ENCODE measurements around the gene EFHC1.
"Not testable (repeated sequence)": the region's sequence is repeated elsewhere in the genome, so short reads cannot be mapped to it uniquely, and the experiment has no call there.

EFHC1 gene

DNA sequence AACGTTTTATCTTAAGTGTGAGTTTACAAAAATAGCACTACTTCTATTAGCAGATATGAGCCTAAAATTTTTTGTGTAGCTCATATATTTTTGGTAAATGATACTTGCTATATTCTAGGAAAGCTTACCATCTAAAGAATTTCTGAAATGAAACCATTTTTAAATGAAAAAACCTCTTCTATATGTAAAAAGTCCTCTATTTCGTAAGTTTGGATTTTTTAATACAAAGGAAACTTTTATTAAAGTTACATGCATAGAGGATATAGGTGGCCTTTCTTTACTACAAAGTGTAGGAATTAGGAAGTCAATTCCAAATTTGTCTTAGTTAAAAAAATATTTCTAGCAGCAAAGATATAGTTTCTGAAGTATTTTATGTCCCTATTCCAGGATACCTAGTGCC lies 18.8 kb downstream of the EFHC1 start:
- no peak for DNase-seq (ENCODE audit: low read depth in 2 of 2)

GRCh38 chr6:52454556-52454955 lies 34.4 kb downstream of the EFHC1 start:
- no peak for DNase-seq (ENCODE audit: low read depth in 2 of 2)

DNA sequence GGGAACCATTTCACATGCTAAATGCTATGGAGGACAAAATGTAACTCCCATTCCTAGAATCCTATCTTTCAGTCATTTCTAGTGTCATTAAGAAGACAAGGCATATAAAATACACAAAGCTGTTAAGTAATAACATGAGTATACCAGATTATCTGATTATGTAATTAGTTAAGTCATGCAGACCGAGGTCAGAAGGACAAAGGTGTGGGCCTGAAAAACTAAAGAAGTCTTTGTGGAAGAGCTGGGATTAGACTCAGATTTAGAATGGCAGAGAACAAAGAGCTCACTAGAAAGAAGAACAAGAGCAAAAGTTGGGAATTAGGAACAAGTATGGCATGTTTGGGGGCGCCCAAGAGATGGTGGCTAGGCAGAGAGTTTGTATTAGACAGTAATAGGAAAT lies 37.0 kb downstream of the EFHC1 start:
- DNase-seq (ENCODE audit: low read depth in 2 of 2) = no peak

DNA sequence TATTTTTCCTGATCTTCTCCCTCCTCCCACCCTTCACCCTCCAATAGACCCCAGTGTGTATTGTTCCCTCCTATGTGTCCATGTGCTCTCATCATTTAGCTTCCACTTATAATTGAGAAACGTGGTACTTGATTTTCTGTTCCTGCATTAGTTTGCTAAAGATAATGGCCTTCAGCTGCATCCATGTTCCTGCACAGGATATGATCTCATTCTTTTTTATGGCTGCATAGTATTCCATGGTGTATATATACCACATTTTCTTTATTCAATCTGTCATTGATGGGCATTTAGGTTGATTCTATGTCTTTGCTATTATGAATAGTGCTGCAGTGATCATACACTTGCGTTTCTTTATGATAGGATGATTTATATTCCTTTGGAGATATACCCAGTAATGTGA lies 41.1 kb downstream of the EFHC1 start:
- not testable (repeated sequence) for DNase-seq (ENCODE audit: low read depth in 2 of 2)

DNA sequence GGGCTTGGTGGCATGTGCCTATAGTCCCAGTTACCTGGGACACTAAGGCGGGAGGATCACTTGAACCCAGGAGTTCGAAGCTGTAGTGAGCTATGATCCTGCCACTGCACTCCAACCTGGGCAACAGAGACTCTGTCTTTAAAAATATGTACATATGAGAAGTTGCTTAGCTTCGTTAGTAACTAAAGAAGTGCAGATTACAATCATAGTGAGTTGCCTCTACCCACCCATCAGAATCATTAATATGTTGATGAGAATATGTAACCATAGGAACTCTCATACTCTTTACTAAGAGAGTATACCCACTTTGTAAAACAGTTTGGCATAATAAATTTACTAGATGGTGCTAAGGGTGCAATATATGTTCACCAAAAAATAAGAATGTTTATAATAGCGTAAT lies 54.0 kb downstream of the EFHC1 start:
- DNase-seq (ENCODE audit: low read depth in 2 of 2) = no peak

DNA sequence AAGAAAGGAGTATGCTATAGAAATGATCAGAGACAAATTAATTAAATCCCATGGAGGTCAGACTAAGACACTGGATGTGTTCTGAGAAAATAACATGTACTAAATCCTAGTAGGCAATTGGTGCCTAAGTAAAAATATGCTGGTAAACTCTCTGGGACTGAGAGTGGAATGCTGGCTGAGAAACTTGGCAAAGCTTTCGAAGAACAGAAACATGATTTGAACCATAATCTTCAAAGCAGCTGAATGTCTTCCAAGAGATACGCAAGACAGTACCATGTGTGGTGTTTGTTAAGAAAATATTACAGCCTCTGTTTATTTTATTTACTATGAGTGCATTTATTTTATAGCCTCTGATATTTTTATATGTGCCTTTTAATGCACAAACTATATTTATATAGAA lies 55.2 kb downstream of the EFHC1 start:
- no peak for DNase-seq (ENCODE audit: low read depth in 2 of 2)

DNA sequence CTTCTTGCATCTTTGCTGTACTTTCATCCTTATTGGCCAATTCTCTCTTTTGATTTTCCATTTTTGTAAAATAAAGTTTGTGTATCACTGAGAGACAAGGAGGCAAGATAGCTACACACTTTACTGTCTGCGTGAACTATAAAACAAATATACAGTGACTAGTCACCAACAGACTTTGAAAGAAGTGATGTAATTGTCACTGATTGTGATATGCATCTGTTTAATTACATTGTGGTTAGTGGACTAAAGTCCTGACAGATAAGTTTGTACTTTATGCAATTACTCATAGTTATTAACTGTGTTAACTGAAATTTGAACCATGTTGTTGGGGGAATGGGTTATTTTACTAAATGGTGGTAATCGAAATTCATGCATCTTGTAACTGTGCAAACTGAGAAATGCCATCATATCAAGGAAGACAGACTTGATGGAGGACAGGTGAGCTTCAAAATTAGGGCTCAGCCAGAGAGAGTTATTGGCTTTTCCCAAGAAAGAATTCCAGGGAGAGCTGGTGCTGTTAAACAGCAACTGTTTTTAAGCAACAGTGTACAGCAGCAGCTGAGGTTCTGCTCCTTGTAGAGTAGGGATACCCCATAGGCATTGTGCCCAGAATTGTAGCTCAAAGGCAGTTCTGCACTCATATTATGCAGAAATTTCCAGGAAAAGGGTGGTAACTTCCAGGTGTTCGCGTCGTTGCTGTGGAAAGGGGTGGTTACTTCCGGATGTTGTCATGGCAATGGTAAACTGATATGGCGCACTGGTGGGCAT lies 62.9 kb downstream of the EFHC1 start:
- DNase-seq (ENCODE audit: low read depth in 2 of 2) = no peak

- DNase-seq (ENCODE audit: low read depth in 2 of 2) = no peak
Measured at GRCh38 chr6:52483671-52484003, 63.5 kb downstream of the EFHC1 start.

GRCh38 chr6:52489881-52490280 lies 69.7 kb downstream of the EFHC1 start:
- DNase-seq (ENCODE audit: low read depth in 2 of 2) = no peak

DNA sequence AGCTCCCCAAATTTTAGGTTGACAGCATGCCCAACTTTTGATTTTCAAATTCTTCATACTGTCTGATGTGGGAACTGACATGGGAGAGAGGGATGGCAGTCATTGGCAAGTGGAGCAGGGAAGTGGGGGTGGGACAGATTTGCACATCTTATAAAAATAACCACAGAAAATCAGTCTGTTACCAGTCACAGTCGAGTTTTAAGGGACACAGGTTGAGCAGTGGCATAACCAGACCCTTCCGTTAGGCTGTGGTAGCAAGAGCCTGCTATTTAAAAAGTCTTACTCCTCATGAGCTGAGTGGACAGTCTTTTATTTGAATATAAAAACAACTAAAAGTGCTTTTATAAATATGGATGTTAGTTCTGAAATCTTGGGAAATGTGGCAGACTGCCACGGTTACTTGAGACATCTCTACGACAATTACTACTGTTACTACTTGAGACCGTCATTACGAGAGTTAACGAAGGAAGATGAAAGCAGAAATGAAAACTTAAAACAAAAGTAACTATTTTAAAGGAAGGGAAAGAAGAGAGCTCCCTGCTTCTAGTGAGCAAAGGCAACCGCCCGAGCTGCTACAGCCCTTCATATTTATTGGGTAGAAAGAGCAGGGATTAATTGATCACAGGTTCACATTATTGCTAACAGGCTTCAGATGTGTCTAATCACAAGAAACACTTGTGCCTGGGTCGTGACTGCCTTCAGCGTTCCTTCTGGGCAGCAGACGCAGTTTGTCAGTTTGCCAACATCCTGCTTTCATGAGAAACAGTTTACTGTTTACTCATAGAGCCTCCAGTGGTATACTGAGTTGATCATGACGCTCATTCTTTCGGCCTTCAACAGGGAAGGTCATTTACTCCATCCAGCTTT lies 71.3 kb downstream of the EFHC1 start:
- no peak for DNase-seq (ENCODE audit: low read depth in 2 of 2)

GRCh38 chr6:52493669-52494068 lies 73.5 kb downstream of the EFHC1 start:
- no peak for DNase-seq (ENCODE audit: low read depth in 2 of 2)

- no peak for DNase-seq (ENCODE audit: low read depth in 2 of 2)
Measured at GRCh38 chr6:52494298-52495072, 74.3 kb downstream of the EFHC1 start.

DNA sequence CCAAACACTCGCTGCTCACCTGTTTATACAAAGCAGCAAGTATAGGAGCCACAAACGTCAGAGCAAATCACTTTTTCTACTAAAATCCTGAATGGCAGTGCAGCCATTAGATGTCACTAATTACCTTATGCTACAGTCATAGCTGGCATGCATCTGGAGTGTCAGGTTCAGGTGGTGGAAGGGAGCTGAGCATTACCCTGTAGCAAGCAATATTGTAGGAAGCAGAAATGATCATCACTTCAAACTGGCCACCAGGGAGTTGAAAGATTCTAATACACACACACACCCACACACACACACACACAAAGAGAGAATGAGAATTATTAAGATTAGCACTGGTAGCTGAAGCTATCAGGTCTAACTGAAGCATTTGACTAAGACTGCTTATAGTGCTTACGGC lies 75.8 kb downstream of the EFHC1 start:
- no peak for DNase-seq (ENCODE audit: low read depth in 2 of 2)

DNA sequence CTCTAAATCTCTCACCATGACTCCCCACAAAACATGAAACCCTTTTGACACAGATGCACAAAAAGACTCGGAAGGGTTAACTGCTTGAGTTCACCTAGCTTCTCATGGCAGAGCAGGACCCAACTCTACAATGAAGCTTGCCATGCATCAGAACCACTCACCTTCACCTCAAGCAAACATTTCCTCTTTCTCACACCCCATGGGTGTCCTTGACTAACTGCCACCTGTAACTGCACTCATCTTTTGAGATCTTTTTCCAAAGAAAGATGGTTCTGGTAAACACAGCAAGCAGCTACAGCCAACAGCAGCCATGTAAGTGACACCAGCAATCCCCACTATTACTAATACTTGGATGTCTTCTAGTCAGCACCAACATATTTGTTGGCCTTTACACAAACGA lies 76.5 kb downstream of the EFHC1 start:
- DNase-seq (ENCODE audit: low read depth in 2 of 2) = no peak

GRCh38 chr6:52497652-52498408 lies 77.7 kb downstream of the EFHC1 start:
- no peak for DNase-seq (ENCODE audit: low read depth in 2 of 2)

GRCh38 chr6:52498538-52499017 lies 78.4 kb downstream of the EFHC1 start:
- DNase-seq (ENCODE audit: low read depth in 2 of 2) = no peak

- no peak for DNase-seq (ENCODE audit: low read depth in 2 of 2)
Measured at GRCh38 chr6:52499026-52499425, 78.9 kb downstream of the EFHC1 start.

- DNase-seq (ENCODE audit: low read depth in 2 of 2) = no peak
Measured at GRCh38 chr6:52499681-52500236, 79.6 kb downstream of the EFHC1 start.

GRCh38 chr6:52500238-52501129 lies 80.3 kb downstream of the EFHC1 start:
- no peak for DNase-seq (ENCODE audit: low read depth in 2 of 2)

GRCh38 chr6:52502306-52503029 lies 82.3 kb downstream of the EFHC1 start:
- no peak for DNase-seq (ENCODE audit: low read depth in 2 of 2)

Measured in stimulated activated CD8-positive, alpha-beta memory T cell treated with anti-CD3 and anti-CD28 coated beads, Interleukin-7, amount 100 ng/mL, for 1 hour (primary cell).